ENCODE measurements around the gene KDM2B.

- TF ChIP-seq, protein P1, sequence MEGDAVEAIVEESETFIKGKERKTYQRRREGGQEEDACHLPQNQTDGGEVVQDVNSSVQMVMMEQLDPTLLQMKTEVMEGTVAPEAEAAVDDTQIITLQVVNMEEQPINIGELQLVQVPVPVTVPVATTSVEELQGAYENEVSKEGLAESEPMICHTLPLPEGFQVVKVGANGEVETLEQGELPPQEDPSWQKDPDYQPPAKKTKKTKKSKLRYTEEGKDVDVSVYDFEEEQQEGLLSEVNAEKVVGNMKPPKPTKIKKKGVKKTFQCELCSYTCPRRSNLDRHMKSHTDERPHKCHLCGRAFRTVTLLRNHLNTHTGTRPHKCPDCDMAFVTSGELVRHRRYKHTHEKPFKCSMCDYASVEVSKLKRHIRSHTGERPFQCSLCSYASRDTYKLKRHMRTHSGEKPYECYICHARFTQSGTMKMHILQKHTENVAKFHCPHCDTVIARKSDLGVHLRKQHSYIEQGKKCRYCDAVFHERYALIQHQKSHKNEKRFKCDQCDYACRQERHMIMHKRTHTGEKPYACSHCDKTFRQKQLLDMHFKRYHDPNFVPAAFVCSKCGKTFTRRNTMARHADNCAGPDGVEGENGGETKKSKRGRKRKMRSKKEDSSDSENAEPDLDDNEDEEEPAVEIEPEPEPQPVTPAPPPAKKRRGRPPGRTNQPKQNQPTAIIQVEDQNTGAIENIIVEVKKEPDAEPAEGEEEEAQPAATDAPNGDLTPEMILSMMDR (conservative IDR thresholded peaks at IDR 0.05; ENCODE audit: low read depth in 2 of 2), result no peak
- TF ChIP-seq CREB1 (CRISPR knock-in tag; IDR thresholded peaks at IDR 0.05; ENCODE audit: low read depth) (no peak), EZH2phosphoT487 (IDR thresholded peaks at IDR 0.05; ENCODE audit: unreplicated experiment) (no peak), REST (IDR thresholded peaks at IDR 0.05; ENCODE audit: unreplicated experiment) (no peak), EZH2 (IDR thresholded peaks at IDR 0.05; ENCODE audit: low read depth, unreplicated experiment) (no peak)
These were observed 175.6 kb downstream of the KDM2B start for GRCh38 chr12:121405211-121405610.

Measured in GM23338 (cell line).